AG09309 (cell line): Measurements from ENCODE around the gene CELF2.
"Not testable (repeated sequence)": the region's sequence is repeated elsewhere in the genome, so short reads cannot be mapped to it uniquely, and the experiment has no call there.

Experiments used
- DNase-seq: peaks from one replicate; pipeline ENCODE4 v3.0.0-alpha.2; 2010; ENCODE audit warnings: low read depth
- H3K4me3 ChIP-seq: 2 replicates; pipeline ENCODE4 v1.5.1; 2011; ENCODE audit warnings: mild to moderate bottlenecking, low read depth, low read length, moderate library complexity; ENCODE audit not compliant: control insufficient read depth
- TF ChIP-seq, protein P1 (sequence below): IDR thresholded peaks from 2 replicates; pipeline ENCODE4 v1.5.1; 2011; ENCODE audit warnings: mild to moderate bottlenecking, low read depth, low read length, inconsistent platforms; ENCODE audit not compliant: insufficient read depth, control insufficient read depth; ENCODE audit errors: missing control alignments

CELF2 gene

DNA sequence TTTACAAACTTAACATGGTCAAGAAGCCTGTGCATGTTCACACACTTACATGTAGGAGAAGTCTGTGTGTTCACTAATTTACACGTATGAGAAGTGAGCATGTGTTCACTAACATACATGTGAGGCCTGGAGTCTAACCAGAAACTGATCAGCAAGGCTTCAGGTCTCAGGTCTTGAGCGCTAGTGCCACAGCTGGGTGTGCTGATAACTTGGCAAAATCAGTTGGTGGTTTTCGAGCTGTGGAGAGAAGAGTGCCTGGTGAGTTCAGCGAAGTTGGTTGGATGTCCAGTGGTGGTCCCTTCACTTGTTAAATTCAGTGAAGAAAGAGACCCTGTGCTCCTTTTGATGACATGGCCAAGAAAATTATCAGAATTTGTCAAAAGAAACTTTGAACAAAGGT lies 98.7 kb downstream of the CELF2 start:
- H3K4me3 ChIP-seq: no peak overlapping the region
- TF ChIP-seq, protein P1, sequence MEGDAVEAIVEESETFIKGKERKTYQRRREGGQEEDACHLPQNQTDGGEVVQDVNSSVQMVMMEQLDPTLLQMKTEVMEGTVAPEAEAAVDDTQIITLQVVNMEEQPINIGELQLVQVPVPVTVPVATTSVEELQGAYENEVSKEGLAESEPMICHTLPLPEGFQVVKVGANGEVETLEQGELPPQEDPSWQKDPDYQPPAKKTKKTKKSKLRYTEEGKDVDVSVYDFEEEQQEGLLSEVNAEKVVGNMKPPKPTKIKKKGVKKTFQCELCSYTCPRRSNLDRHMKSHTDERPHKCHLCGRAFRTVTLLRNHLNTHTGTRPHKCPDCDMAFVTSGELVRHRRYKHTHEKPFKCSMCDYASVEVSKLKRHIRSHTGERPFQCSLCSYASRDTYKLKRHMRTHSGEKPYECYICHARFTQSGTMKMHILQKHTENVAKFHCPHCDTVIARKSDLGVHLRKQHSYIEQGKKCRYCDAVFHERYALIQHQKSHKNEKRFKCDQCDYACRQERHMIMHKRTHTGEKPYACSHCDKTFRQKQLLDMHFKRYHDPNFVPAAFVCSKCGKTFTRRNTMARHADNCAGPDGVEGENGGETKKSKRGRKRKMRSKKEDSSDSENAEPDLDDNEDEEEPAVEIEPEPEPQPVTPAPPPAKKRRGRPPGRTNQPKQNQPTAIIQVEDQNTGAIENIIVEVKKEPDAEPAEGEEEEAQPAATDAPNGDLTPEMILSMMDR: no peak
- no peak for DNase-seq

DNA sequence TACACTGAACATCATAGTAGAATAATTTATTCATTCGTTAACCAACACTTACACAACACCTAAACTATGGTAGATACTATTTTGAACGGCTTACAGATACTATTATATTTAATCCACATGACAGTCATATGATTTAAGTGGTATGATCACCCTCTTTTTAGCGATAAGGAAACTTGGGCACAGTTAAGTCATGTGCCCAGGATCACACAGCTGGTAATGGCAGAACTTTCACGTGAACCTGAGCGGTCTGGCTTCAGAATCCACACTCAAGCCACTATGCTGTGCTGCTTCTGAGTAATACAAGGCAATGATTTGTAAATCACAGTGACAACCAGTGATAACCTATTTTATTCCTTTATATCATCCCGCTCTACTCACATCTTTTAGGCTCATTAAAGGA lies 99.1 kb downstream of the CELF2 start:
- TF ChIP-seq, protein P1: no peak
- H3K4me3 ChIP-seq: no peak overlapping the region
- DNase-seq: no peak

DNA sequence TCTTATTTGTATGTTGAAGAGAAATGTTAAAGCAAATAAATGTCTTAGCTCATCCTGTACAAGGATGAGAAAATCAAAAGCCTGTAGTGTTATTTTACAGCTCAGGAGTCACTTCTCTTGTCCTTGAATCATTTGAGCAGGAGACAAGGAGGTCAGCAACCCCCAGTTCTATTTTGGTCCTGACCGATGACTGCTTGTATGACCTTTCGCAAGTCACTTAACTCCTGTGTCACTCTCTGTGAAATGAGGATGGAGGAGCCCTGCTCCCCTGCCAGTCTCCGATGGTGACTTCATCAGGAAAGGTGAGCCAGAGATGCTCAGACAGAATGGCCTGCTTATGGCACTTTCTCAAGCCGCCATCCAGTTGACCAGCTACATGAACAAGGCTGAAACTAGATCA lies 101.0 kb downstream of the CELF2 start:
- no peak overlapping the region for H3K4me3 ChIP-seq
- TF ChIP-seq, protein P1: no peak
- DNase-seq: no peak

DNA sequence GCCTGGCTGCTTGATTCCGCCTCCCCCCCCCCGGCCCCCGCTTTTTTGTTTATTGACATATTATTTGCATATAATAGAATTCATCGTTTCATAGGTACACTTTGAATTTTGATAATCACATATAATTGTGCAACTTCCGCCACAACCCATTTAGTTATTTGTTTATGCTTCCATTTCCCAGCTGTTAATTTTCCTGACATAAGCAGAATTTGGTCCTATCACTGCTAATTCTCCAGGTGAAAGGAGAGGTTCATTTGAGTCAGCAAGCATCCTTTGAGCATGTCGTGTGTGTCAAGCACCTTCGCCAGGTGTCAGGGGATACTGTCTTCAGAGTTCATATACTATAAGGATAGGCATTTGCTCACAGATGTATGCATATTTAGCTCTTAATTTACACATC lies 102.2 kb downstream of the CELF2 start:
- no peak for DNase-seq
- TF ChIP-seq, protein P1: no peak
- H3K4me3 ChIP-seq: no peak overlapping the region

DNA sequence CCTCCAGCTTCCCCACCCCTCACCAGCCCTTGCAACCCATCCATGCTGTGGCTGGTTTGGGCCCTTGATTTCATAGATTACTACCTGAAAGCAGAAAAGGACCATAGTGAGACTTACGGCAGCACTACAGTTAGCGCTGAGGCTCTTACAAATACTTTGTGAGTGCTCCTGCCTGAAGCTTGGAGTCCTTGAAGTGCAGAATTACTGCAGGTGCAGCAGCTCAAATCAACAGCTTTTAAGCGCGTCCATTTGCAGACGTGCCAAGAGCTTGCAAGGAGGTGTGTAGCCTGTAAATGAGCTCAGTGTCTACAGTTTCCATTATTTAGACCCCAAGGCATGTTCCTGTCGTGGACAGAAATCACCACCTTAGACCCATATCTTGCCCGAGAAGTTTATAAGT lies 103.0 kb downstream of the CELF2 start:
- no peak for DNase-seq
- H3K4me3 ChIP-seq: no peak overlapping the region
- TF ChIP-seq, protein P1: no peak

DNA sequence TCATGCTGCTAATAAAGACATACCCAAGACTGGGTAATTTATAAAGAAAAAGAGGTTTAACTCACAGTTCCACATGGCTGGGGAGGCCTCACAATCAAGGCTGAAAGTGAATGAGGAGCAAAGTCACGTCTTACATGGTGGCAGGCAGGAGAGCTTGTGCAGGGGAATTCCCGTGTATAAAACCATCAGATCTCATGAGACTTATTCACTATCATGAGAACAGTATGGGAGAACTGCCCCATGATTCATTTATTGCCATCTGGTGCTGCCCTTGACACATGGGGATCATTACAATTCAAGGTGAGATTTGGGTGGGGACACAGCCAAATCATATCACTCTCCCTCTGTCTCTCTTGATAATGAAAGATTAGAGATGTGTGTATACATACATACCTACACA lies 106.2 kb downstream of the CELF2 start:
- not testable (repeated sequence) for H3K4me3 ChIP-seq, DNase-seq

DNA sequence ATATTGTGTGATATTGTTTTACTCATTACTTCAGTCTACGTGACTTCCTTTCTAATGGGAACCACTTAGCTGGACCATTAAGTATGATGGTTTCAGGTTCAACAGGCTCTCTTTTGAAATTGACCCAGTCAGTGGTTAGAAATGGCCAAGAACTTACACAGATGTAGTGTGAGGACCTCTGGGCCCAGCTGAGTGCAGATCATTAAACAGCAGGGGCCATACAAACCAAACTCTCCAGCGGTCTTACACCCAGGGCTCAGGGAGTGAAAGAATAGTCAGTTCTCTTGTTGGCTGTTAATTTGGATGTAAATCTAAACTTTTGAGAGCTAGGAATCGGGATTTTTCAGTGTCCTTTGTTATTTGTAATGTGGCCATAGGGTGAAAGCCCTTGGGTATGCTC lies 107.3 kb downstream of the CELF2 start:
- H3K4me3 ChIP-seq: no peak overlapping the region
- TF ChIP-seq, protein P1: no peak
- no peak for DNase-seq

DNA sequence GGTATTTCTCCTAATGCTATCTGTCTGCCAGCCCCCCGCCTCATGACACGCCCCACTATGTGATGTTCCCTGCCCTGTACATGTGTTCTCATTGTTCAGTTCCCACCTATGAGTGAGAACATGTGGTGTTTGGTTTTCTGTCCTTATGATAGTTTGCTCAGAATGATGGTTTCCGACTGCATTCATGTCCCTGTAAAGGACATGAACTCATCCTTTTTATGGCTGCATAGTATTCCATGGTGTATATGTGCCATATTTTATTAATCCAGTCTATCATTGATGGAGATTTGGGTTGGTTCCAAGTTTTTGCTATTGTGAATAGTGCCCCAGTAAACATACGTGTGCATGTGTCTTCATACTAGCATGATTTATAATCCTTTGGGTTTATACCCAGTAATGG lies 109.3 kb downstream of the CELF2 start:
- not testable (repeated sequence) for DNase-seq

More for the DNA sequence above, 109.3 kb downstream of the CELF2 start:
- H3K4me3 ChIP-seq: not testable (repeated sequence)
